Esophagus mucosa (tissue), 1 donor: ENCODE data around the gene SPSB1. TPM values are rescaled to one million over a fixed set of nuclear protein-coding genes. Genes with fewer than 3 reads are reported as not detected.
A peak's percentile ranks its signal among the peaks of the same experiment; 100 is the strongest.

Experiments
- ATAC-seq: fragments of 200-7000 bp; cut with Tn5 transposase; one replicate; pipeline ENCODE4 v1.9.1; 2020
- total RNA-seq: library from RNA; stranded (reverse); gene quantifications from one replicate; pipeline ENCODE4 v1.2.4, GENCODE V29; 2023
- donor health status: DM: yes; HTN: yes; CAD: no.

The SPSB1 gene
- total RNA-seq, 1 donor from 2014 or later = 15.5 TPM

DNA sequence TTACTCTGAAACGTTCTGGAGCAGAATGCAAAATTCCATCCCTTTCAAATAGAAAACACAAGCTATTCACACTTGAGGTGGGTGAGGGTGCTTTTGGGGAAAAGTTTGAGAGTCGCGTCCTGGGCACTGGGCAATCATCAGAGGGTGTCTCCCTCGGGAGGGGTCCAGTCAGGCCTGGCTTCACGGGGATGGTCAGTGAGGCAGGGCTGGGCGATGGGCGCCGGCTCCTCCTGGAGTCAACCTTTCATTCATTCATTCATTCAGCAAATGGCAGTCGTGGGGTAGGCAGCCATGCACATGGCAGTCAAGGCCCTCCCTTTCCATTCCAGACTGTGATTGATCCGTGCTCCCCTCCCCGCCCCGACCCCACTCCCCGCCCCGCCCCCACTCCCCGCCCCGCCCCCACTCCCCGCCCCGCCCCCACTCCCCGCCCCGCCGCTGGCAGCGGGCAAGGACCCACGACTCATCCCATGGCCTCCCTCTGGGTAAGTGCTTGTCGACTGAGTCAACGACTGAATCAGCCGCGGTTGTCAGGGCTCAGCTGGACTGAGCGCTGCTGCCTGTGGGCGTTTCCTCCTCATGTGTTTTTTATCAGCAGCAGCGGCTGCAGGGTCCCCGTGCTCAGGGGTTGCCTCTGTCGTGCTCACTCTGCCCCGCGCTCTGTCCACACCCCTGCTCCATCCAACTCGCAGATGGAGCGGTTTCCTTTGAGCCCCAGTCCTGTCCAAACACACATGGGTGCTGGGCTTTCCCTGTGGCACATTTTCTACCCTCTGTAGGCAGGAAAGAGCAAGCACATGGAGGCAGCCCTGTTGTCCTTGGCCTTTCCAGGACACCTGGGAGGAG, 12.5 kb upstream of the SPSB1 start:
- ATAC-seq = peak; percentile 68

DNA sequence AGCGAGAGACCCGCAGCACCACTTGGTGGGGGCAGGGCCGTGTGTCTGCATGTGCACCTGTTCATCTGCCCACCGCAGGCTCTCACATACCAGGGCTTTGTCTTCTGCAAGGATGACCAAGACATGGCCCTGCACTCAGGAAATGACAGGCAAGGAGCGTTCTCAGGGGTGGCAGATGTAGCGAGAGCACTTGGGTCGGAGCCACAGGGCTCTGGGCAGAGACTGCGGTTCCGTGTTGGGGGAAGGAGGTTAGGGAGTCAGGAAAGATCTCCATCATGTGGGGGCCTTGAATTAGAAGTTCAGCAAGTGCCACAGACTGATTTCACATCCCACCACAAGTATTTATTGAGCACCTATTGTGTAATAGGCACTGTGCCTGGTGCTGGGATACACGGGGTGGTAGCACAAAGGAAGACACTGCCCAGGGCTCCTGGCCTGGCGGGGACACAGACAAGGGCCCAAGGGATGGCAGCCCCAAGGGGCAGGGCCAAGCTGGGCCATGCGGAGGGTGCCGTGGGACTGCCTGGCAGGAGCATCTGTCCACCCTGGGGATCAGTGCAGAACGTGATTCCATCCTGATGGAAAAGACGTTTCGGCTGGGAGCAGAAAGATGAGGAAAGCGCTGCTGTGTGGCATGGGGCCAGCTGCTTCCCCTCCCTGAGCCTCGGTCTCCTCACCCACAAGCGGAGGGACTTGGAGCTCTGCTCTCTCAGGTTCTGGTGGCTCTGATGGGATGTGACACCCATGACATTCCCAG, 11.4 kb upstream of the SPSB1 start:
- no peak for ATAC-seq

DNA sequence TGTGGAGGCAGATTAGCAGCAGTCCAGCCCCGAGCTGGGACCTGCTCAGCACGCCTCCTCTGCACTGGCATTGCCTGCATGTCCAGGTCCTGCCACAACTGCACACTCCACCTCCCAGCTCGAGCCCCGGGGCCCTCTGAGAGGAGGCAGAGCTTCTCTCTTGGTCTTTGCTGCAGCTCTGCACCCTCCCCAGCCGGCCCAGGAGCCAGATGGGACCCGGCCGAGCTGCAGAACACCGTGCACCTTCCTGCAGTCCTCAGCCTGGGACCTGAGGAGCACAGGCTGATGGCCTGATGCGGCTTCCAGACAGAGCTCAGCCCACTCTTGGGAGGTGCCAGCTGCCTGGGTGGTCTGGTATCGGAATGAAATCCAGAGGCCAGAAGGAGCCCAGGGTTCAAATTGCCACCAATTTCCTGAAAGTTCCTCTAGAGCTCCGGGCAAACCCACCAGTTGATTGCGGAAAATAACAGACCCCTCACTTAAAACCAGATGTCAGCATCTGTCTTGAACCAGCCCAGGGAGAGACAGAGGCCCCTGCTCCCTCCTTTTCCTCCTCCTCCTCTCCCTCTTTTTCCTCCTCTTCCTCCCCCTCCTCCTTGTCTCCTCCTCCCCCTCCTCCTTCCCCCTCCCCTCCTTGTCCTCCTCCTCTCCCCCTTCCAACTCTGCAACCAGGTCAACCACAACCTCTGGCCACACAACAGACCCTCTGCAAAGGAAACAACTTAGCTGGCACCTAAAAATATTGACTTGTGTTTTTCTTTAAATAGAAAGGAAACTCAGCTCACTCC, 10.6 kb upstream of the SPSB1 start:
- peak; percentile 48 for ATAC-seq

DNA sequence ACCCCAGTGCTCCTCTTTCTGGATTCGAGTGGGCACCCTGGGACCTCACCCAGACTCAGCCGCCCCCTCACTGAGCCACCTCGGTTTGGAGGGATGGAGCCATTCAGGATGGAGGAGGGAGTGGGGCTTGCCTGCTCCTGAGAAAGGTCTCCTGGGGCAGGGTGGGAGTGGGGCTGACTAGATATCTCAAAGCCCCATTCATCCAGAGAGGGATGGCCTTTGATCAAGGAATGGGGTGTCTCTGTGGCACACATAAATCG, 10.1 kb upstream of the SPSB1 start:
- ATAC-seq = no peak

DNA sequence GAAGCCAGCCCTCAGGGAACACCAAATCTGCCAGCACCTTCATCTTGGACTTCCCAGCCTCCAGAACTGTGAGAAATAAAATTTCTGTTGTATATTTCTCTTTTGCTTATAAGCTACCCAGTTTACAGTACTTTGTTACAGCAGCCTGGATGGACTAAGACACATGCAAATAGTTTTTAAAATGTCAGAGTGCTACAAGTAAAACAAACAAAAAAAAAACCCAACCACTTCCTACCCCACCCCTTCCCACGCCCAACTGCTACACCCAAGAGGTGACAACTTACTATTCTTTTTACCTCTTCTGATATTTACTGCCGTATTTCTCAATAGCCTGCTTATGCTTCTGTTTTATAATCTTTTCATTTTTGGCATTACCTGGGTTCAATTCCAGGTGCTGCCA, 8.6 kb upstream of the SPSB1 start:
- peak; percentile 17 for ATAC-seq

DNA sequence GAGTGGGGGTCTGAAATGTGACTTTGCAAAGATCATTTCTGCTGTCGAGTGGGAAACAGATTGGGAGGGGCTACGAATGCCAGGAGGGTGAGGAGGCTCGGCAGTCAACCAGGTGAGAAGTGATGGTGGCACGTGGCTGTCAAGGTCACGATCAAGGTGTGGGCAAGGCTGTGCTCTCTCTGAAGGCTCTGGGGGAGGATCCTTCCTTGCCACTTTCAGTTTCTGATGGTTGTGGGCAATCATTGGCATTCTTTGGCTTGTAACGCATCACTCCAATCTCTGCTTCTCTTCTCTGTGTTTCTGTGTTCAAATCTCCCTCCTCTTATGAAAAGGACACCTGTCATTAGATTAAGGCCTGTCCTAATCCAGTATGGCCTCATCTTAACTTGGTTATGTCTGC, 6.1 kb upstream of the SPSB1 start:
- no peak for ATAC-seq

DNA sequence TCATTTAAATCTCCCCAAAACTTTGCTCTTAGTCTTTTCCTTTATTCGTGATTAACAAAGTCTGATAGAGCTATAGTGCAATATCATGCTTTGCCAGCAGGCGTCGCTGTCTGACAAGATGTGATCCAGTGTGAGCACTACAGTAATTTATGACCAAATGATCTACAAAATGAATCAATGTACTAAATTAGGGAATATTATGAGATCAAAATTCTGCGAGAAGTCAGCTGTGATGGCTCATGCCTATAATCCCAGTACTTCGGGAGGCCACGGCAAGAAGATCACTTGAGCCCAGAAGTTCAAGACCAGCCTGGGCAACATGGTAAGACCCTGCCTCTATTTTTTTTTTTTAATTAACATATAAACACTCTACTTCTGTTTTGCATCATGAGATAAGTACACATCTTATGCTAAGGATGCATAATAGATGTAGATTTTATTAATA, 3.6 kb upstream of the SPSB1 start:
- ATAC-seq = peak; percentile 34

DNA sequence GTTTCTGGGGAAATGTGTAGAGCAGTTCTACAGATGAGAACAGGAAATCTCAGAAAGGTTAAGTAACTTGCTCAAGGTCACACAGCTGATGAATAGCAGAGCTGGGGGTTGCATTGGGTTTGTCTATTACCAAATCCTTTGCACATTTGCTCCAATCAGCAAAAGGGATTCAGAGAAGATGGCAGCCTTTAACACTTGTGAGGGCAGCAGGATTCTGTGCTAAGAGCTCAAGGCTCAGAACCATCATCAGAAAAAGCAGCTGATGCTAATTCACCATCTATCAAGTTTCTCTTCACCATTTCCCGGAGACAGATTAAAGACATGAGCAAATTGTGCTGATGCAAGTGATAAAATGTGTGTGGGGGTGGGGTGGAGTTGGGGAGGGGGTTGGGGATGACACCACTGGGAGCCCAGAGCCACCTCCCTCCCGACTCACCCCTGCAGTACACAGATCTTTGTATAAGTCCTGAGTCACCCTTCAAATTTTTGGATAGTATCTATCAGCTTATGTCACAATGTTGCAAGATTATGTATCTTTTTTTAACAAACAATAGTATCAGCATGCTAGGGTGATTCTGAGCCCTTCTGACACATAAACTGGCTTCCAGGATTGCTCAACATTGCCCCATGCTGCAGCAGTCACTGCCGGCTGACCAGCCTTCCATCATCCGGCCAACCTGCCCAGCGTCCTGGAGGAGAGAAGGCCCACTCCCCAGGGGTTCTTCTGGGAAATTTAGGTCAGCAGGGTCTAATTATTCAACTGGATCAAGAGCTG, 2.8 kb upstream of the SPSB1 start:
- peak; percentile 58 for ATAC-seq

DNA sequence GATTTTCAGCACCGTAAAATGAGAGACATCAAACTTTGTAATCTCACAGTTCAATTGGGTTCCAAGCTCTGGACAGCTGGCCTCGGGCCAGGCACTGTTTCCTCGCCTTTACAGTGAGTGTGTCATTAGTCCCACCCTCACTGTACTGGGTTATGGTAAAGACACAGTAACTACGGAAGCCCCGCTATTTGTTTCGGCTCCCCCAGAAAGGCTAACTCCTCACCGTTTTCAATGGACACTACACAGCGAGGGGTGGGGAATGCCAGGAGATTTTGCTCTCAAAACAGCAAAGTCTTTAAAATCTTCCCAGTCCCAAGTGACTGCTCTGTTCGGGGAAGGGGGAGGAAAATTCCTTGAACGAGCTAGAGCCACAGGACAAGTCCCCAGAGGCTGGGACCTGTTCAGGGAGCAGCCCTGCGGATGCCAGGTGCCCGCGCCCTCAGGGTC, 757 bp upstream of the SPSB1 start:
- ATAC-seq = no peak

DNA sequence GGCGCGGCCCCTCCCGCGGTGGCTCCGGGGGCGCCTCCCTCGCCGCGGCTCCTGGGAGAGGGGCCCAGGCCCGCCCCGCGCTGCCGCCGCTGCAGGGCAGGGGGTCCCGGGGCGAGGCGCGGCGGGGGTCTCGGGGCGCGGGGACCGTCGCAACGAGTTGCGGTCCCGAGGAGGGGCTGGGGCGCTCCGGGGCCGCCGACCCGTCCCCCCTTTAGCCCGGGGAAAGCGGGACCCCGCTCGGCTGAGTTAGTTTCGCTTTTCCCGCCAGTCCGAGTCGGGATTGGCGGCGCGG, 493 bp downstream of the SPSB1 start:
- no peak for ATAC-seq

DNA sequence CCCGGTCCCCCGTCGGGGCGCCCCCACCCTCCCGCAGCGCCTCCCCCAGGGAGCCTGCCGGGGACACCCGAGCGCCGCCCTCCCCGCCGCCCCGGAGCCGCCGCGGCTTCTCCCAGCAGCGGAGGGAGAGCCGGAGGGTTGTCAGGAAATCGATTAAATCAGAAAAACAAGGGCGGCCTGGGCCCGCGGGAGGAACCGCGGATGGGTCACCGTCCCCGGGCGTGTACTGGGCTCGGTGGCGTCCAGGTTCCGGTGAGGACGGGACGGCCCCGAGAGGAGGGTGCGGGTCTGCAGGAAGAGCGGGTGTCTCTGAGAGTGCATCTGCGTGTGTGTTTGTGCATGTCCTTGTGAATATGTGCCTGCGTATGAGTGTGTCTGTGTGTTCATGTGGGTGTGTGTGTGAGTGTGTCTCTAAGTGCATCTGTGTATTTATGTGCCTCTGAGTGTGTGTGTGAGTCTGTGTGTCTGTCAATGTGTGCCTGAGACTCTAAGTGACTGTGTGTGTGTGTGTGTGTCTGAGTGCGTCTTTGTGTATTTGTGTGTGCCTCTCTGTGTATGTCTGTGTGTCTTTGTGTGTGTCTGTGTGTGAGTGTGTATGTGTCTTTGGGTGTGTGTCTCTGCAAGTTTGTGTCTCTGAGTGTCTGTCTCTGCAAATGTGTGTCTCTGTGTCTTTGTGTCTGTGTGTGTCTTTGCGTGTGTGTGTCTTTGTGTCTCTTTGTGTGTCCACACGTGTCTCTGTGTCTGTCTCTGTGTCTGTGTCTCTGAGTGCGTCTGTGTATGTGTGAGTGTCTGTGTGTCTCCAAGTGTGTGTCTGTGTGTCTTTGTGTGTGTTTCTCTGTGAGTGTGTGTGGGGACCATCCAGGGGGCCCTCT, 1.1 kb downstream of the SPSB1 start:
- peak; percentile 2 for ATAC-seq

DNA sequence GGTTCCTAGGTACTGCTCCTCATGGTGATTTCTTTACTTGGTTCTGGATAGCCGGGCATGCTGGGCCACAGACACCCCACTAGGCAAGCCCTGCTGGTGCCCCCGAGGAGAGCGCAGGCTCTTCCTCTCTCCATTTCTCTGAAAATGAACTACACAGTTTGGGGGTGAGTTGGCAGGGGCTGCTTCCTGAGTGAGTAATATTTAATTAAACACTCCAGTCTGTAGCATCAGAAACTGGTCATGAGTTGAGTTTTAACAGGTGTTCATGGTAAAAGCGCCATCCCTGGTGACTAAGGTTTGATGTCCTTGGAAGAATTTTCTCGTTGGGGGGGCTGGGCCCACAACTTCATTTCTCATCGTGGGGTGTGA, 1.7 kb downstream of the SPSB1 start:
- ATAC-seq = peak; percentile 0

DNA sequence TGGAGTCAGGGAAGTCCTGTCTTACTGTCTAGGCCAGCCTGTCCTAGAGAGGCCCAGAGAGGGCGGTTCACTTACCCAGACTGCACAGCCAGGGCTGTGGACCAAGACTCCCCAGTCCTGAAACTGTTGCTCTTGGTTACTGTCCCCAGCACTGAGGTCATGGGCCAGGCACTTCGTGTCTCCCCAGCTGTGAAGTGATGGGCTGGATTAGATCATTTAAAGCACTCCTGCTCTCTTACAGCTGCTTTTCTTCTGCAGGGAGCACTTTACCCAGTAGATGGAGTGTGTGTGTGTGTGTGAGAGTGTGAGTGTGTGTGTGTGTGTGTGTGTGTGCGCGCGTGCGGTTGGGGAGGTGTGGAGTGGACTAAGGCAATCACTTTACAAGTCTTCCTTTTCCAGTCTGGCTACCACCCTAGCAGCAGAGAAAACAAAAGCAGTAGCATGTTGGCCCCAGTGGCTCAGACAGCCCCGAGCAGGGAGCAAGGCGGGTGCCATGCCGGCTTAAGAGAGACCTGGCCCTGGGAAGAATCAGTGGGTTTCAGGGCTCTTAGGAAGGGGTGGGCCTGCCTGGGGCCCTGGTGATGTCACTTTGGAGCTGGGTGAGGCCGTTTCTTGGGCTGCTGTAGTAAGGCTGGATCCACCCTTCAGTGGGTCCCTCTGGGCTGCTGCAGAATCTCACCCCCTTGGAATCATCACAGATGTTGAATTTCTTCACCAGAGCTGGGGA, 2.4 kb downstream of the SPSB1 start:
- peak; percentile 37 for ATAC-seq

DNA sequence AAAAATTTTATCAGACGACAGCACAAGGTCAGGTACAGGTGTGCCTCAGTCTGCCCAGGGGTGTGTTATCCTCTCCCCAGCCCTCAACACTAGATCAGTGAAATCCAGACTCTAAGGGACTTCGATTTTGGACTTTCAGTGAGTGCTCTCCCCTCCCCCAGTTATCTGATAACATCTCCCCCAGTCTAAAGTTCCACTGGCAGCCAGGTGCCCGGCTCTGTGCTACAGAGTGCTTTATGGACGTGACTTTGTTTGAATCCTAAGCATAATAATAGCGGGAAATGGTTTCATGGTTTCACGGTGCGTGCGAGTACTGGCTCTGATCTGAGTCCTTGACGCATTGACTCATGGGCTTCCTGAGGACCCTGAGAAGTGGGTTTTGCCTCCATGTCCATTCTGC, 3.2 kb downstream of the SPSB1 start:
- ATAC-seq = no peak

DNA sequence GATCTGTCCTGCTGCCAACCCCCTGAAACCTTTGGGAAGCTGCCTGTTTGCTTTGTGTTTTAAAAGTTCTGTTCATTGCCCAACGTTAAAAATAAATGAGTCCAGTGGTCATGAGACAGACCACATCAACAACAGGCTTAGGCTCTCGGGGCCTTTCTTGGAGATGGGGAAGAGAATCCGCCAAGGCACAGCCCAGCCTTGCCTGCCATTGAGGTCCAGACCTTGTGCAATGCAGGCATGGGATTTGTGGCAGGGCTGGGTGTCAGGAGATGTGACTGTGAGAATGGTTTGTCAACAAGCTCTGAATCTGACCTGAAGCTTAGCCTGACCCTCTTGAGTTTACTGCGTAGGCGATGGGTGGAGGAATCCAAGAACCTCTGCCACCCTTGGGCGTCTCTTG, 4.2 kb downstream of the SPSB1 start:
- ATAC-seq = no peak

DNA sequence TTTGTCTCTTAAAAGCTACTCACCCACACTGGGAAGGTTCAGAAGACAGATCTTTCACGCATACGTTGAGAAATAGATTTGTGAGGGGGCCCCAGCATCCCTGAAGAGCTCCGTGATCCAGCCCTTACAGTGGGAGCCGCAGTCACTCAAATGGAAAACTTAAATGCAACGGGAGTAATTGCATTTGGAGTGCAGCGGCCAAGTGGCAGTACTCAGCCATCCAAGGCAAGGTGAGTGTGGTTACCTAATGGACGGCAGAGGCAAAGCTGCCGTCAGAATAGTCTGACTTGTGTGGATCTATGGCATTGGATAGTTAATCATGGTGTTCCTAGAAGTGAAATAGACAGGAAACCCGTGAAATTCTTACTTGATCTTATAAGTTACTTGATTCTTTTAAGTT, 5.1 kb downstream of the SPSB1 start:
- no peak for ATAC-seq

DNA sequence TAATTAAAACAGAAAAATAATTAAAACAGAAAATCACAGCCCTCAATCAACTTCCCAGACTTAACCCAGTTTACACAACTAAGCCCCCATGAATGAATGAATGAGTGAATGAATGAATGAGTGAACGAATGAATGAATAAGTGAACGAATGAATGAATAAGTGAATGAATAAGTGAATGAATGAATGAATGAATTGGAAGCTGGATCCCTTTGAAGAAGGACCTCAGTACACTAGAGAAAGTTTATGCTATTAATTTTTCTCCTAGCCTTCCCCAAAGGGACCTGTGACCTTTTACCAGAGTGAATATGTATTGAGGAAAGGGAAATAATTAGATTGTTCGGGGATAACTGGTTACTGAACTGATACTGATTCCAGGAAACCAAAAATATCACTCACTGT, 5.6 kb downstream of the SPSB1 start:
- no peak for ATAC-seq

DNA sequence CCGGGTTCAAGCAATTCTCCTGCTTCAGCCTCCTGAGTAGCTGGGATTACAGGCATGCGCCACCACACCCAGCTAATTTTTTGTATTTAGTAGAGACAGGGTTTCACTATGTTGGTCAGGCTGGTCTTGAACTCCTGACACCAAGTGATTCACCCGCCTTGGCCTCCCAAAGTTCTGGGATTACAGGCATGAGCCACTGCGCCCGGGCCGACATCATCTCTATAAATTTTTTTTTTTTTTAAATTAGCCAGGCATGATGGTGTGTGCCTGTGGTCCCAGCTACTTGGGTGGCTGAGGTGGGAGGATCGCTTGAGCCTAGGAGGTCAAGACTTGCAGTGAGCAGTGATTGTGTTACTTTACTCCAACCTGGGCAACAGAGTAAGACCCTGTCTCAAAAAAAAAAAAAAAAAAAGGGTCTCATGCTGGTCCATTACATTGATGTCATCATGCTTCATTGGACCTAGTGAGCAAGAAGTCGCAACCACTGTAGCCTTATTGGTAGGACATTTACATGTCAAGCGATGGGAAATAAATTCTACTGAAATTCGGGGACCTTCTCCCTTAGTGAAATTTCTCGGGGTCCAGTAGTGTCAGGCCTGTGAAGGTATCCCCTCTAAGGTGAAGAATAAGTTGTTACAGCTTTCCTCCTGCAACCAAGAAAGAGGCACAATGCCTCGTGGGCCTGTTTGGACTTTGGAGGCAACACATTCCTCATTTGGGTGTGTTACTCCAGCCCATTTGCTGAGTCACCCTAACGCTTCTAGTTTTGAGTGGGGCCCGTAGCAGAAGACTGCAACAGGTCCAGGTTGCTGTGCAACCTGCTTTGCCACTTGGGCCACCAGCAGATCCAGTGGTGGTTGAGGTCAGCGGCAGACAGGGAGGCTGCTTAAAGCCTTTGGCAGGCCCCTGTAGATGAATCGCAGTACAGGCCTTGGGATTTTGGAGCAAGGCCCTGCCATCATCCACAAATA, 7.2 kb downstream of the SPSB1 start:
- ATAC-seq = peak; percentile 85

DNA sequence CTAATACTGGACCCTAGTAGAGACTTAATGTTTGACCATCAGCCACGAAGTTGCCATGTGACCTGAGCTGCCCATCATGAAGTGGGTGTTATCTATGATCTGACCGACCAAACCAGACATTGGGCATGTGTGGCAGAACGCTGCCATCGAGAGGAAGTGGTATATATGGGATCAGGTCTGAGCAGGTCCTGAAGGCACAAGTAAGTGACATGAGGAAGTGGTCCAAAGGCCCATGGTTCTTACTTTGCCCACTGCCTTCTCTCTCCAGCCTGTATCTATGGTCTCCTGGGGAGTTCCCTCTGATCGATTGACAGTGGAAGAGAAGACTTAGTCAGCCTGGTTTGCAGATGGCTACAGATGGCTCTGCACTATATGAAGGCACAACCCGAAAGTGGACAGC, 7.9 kb downstream of the SPSB1 start:
- peak; percentile 5 for ATAC-seq
